Kidney tubule cell (primary cell): Measurements from ENCODE around the gene ENPP3.

ENCODE experiments used
- DNase-seq: peaks from one replicate; pipeline ENCODE4 v3.0.0-alpha.2; 2018; ENCODE audit warnings: low spot score

ENPP3 gene

GRCh38 chr6:131765081-131765803, 128.1 kb downstream of the ENPP3 start:
- no peak for DNase-seq

GRCh38 chr6:131765804-131766135, 128.7 kb downstream of the ENPP3 start:
- no peak for DNase-seq

DNA sequence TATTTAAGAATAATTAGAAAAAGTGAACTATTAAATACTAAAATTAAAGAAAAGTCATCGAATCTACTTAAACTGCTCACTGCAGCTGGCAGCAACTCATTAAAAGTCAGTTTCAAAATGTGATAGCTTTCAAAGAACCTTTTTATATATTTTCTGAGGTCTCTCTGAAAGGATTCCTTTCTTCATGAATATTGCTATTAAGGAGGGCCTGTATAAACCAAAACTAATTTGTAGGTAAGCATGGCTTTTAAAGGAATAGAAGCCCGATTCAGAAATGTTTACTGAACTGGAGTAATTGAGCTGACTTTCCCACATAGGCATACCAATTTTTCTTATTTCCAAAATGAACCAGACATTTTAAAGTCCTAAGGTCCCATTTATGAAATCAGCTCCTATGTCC, 129.5 kb downstream of the ENPP3 start:
- DNase-seq: no peak

- no peak for DNase-seq
These were observed 131.9 kb downstream of the ENPP3 start for GRCh38 chr6:131768964-131769363.

- DNase-seq: no peak
These were observed 132.5 kb downstream of the ENPP3 start for GRCh38 chr6:131769385-131770141.

DNA sequence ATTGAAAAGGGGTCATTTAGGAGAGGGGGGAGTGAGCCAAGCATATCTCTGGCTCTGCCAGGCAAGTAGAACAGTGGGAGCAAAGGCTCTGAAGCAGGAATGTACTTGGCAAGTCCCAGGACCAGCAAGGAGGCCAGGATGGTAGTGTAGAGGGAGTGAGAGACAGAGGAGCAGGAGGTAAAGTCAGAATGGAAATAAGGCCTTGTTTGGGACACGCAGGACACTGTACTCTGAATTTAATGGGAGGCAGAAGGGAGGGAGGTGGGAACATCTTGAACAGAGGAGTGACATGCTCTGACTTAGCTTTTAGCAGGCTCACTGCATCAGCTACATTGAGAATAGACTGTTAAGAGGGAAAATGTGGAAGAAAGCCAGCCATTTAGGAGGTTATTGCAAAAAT, 133.7 kb downstream of the ENPP3 start:
- no peak for DNase-seq

GRCh38 chr6:131773284-131773950, 136.3 kb downstream of the ENPP3 start:
- no peak for DNase-seq

- no peak for DNase-seq
These were observed 138.8 kb downstream of the ENPP3 start for GRCh38 chr6:131775886-131776285.

DNA sequence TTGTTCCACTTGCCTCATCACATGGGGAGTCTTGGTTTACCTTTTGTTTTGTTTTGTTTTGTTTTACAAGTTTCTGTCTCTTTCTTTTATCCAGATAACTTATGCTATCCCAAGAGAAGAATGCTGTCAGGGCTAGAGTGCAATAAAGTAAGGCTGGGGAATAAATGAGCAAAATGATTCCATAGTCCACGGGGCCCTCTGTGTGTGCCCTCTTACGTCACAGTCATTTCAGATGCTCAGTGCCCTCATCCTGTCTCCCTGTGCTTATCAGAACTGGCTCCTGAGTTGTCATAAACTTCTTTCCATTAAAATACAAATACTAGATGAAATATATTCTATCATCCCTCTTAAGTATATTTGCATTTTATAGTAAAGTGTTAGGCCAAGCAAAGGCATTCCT, 139.9 kb downstream of the ENPP3 start:
- no peak for DNase-seq

DNA sequence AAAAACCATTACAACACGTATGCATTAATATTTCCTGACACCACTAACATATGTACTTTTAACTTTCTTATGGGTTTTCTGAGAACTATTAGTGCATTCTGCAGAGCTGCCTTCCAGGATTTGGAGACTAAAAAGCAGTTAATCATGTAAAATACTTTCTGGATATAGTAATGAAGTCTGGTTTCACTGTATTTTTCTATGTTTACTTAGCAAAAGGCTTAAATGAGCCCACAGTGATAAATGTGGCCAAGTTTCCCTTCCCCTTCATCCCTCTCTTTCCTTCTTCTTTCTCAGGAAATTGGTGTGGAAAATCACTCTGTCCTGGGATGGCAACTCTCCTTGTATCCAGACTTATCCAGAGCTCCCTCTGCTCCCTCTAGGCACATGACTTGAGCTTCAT, 141.1 kb downstream of the ENPP3 start:
- no peak for DNase-seq

DNA sequence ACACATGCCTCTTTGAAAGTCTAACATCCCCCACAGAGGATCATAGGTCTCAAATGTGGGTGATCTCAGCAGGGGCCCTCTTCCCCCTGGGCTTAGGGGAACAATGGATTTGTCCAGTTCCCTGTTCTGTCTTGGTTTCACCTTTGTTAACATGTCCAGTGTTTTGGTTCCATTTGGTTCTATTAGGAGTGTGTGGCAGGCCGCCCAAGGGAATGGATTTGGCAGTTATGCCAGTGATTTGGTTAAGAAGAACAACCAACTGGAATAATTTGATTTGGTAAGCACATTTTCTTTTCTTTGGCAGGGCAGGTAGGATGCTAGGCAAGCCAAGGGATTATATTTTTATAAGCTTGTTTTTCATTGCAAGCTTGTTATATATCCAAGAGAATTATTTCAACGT, 142.2 kb downstream of the ENPP3 start:
- DNase-seq: no peak

GRCh38 chr6:131780600-131780999, 143.5 kb downstream of the ENPP3 start:
- no peak for DNase-seq

DNA sequence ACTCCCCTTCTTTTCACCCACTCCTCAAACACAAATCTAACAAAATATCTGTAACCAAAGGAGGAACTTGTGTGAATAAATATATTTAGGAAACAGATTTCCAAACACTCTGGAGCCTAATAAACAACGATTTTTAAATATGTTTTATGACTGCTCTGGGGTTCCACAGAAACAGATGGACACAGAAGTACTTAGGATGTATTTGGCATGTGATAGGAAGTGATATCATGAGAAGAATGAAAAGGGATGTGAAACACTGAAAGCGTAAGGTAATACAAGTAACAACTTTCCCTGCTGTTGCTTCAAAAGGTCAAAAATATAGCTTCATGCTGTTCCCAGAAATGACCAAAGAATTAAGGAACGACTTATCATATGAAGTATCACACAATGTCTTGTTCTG, 144.6 kb downstream of the ENPP3 start:
- DNase-seq: no peak

DNA sequence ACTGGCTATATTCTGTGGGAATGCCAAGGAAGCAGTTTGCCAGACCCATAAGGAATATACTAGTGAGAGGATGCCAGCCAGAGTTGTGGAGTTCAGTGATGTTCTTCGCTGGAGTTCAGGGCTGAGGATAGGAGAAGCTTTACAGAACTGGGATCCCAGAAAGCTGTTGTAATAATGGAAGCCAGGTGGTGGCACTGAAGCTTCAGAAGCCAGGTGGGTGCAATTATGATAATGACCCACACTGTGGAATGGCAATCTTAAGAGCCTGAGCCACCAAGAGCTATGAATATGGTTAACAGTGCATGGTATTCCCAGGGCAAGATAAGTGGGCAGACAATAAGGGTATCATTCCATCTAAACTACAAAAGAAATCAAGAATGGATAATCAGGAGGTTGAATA, 145.7 kb downstream of the ENPP3 start:
- peak; percentile 26 for DNase-seq

DNA sequence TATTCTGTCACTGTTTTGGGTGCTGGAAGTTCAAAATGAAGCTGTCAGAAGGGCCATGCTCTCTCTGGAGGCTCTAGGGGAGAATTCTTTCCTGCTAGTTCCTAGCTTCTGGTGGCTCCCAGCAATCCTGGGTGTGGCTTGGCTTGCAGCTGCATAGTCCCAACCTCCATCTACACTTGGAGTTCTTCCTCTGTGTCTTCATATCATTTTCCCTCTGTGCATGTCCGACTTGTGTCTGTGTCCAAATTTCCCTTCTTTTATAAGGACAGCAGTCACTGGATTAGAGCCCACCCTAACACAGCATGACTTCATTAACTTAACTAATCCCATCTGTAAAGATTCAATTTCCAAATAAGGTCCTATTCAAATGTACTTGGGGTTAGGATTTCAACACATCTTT, 147.5 kb downstream of the ENPP3 start:
- DNase-seq: no peak

- DNase-seq: no peak
These were observed 150.0 kb downstream of the ENPP3 start for GRCh38 chr6:131787079-131787478.

GRCh38 chr6:131787766-131788712, 150.9 kb downstream of the ENPP3 start:
- no peak for DNase-seq

DNA sequence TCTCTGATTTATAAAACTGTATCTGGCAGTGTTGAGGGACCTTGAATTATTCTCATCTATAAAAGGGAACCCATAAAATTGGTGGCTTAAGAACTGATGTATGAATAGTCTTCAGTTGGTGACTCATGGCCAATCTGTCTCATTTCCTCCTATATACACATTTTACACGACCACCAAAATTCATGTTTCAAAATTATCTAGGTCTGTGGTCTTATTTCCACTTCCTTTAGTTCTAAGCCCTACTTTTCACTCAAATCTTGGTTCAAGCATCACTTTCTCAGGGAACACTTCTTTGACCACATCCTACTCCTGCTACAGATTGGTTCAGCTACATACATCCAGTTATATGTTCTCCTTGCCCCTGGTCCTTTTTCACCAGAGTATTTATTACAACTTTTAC, 152.1 kb downstream of the ENPP3 start:
- DNase-seq: no peak

- no peak for DNase-seq
These were observed 154.4 kb downstream of the ENPP3 start for GRCh38 chr6:131791476-131791875.

GRCh38 chr6:131792091-131792496, 155.0 kb downstream of the ENPP3 start:
- DNase-seq: peak; percentile 78

DNA sequence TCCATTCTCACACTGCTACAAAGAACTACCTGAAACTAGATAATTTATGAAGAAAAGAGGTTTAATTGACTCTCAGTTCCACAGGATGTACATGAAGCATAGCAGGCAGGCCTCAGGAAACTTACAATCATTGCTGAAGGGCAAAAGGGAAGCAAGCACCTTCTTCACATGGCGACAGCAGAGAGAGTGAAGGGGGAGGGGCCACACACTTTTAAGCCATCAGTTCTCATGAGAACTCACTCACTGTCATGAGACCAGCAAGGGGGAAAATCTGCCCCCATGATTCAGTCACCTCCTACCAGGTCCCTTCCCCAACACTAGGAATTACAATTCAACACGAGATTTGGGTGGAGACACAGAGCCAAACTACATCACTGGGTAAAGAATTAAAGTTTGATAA, 158.3 kb downstream of the ENPP3 start:
- no peak for DNase-seq
